T-cell (primary cell): Measurements from ENCODE around the gene KIF26A. TPM values are rescaled to one million over a fixed set of nuclear protein-coding genes. Genes with fewer than 3 reads are reported as not detected.

Experiments used
- ATAC-seq, 4 experiments: fragments of 200-7000 bp in 3 of 4; fragments of 150-1000 bp in 1 of 4; cut with Tn5 transposase; replicated peaks in 1 of 4; 1 replicate in 3 of 4; 2 replicates in 1 of 4; pipeline ENCODE4 v1.10.0; 2021; ENCODE audit warnings: moderate library complexity in 3 of 4, mild to moderate bottlenecking in 2 of 4, moderate number of reproducible peaks in 1 of 4
- CTCF ChIA-PET, 2 donors: fragments of 300-600 bp; sonication (Branson Sonifier 250); formaldehyde crosslinking; loops; one replicate each; lab custom pipeline; 2022; ENCODE audit warnings: antibody characterized with exemption in 2 of 2; lab: Charles Lee
- POLR2A ChIA-PET, 2 donors: fragments of 300-600 bp; sonication (Branson Sonifier 250); formaldehyde crosslinking; loops; one replicate each; lab custom pipeline; 2022; ENCODE audit warnings: antibody characterized with exemption in 2 of 2; lab: Charles Lee
- DNase-seq, 35 experiments: peaks; one replicate each; pipeline versions ENCODE4 v3.0.0 to v3.0.0-alpha.2; 2013 to 2023
- H3K27ac ChIP-seq: one replicate; pipeline ENCODE4 v1.5.1; 2013; ENCODE audit warnings: low read length
- H3K27me3 ChIP-seq, 2 experiments: replicated peaks in 1 of 2; 1 replicate in 1 of 2; 2 replicates in 1 of 2; pipeline versions ENCODE4 v1.6.1 to v1.7.0; 2013; ENCODE audit warnings: low read length in 1 of 2, mixed read lengths in 1 of 2; ENCODE audit not compliant: control insufficient read depth in 2 of 2, insufficient read depth in 2 of 2; ENCODE audit errors: extremely low read depth in 1 of 2
- H3K36me3 ChIP-seq, 2 donors: 1 replicate in 1 of 2; 2 replicates in 1 of 2; pipeline versions ENCODE4 v1.6.1 to v1.7.0; 2013; ENCODE audit warnings: low read length in 1 of 2; ENCODE audit not compliant: control insufficient read depth in 2 of 2, insufficient read depth in 1 of 2; ENCODE audit errors: extremely low read depth in 1 of 2
- H3K4me1 ChIP-seq, 2 experiments: 1 replicate in 1 of 2; 2 replicates in 1 of 2; pipeline versions ENCODE4 v1.6.1 to v1.7.0; 2013; ENCODE audit warnings: low read length in 2 of 2, mixed read lengths in 1 of 2; ENCODE audit not compliant: insufficient read depth in 2 of 2, control insufficient read depth in 1 of 2; ENCODE audit errors: extremely low read depth in 1 of 2
- H3K4me3 ChIP-seq, 2 donors: 1 replicate in 1 of 2; 2 replicates in 1 of 2; pipeline versions ENCODE4 v1.5.1 to v1.7.0; 2013; ENCODE audit warnings: mild to moderate bottlenecking in 2 of 2, low read length in 1 of 2, moderate library complexity in 1 of 2; ENCODE audit not compliant: control insufficient read depth in 1 of 2; ENCODE audit errors: extremely low read depth in 1 of 2
- H3K9me3 ChIP-seq: 2 replicates; pipeline ENCODE4 v1.7.0; 2013
- H3K27ac Mint-ChIP-seq, 2 donors: one replicate each; pipeline ENCODE4 v1.8.0; 2020 to 2021; ENCODE audit warnings: mild to moderate bottlenecking in 2 of 2, mixed read lengths in 2 of 2
- H3K27me3 Mint-ChIP-seq, 2 donors: one replicate each; pipeline ENCODE4 v1.8.0; 2021 to 2022; ENCODE audit warnings: mixed read lengths in 2 of 2
- H3K36me3 Mint-ChIP-seq: one replicate; pipeline ENCODE4 v1.8.0; 2021; ENCODE audit warnings: mixed read lengths
- H3K4me1 Mint-ChIP-seq, 3 donors: one replicate each; pipeline ENCODE4 v1.8.0; 2020 to 2022; ENCODE audit warnings: mixed read lengths in 3 of 3, mild to moderate bottlenecking in 1 of 3
- H3K4me3 Mint-ChIP-seq, 3 donors: one replicate each; pipeline ENCODE4 v1.8.0; 2020 to 2022; ENCODE audit warnings: mild to moderate bottlenecking in 3 of 3, mixed read lengths in 3 of 3, moderate library complexity in 3 of 3
- H3K9me3 Mint-ChIP-seq, 3 donors: one replicate each; pipeline ENCODE4 v1.8.0; 2020 to 2022; ENCODE audit warnings: mixed read lengths in 3 of 3
- WGBS: methylation state at CpG from one replicate; pipeline ENCODE4 v1.1.5; 2013; ENCODE audit warnings: missing lambda C conversion rate; ENCODE audit not compliant: insufficient coverage; 5-methylcytosine and 5-hydroxymethylcytosine counted together
- total RNA-seq, 35 experiments: library from RNA in 6 of 35; stranded (reverse) in 6 of 35; fragments of 120-200 nt in 1 of 35; gene quantifications; one replicate each; pipeline versions ENCODE4 v1.2.1 to v1.2.4 and lab custom pipeline; 2013 to 2026

The KIF26A gene
- total RNA-seq, 5 donors from 2014 or later (not counting 1 experiment from before 2014, with no cell fraction given): 0.07 to 1.6 (median 0.44) TPM

GRCh38 chr14:104101651-104102281 is 36.6 kb upstream of the KIF26A start:
- ChIA-PET CTCF (no interaction called here), POLR2A (no interaction called here)
- Mint-ChIP-seq H3K27me3 (no peaks in the 10 kb centered on the region), H3K4me3 (no peak overlapping the region), H3K36me3 (no peaks in the 10 kb centered on the region), H3K4me1 (no peaks in the 10 kb centered on the region), H3K9me3 (no peaks in the 10 kb centered on the region), H3K27ac (no peak overlapping the region)
- Histone ChIP-seq H3K27ac (no peak overlapping the region), H3K4me3 (no peak overlapping the region), H3K4me1 (no peaks in the 10 kb centered on the region), H3K27me3 (peaks cover 0 to 8% of the 10 kb centered on the region in 2 experiments), H3K36me3 (no peaks in the 10 kb centered on the region), H3K9me3 (no peaks in the 10 kb centered on the region)
- DNase-seq: no peak
- WGBS: 88% methylated on average over 10 of the region's 16 CpGs
- no peak for ATAC-seq

- POLR2A ChIA-PET: no interaction called here
- CTCF ChIA-PET: no interaction called here
- H3K4me3 Mint-ChIP-seq: no peak overlapping the region
- H3K9me3 ChIP-seq: no peaks in the 10 kb centered on the region
- no peaks in the 10 kb centered on the region for H3K36me3 Mint-ChIP-seq
- peaks cover 0 to 8% of the 10 kb centered on the region in 2 experiments for H3K27me3 ChIP-seq
- no peak overlapping the region for H3K27ac Mint-ChIP-seq
- no peaks in the 10 kb centered on the region for H3K36me3 ChIP-seq
- DNase-seq (no peak), ATAC-seq (no peak)
- no peak overlapping the region for H3K27ac ChIP-seq
- H3K9me3 Mint-ChIP-seq: no peaks in the 10 kb centered on the region
- H3K27me3 Mint-ChIP-seq: no peaks in the 10 kb centered on the region
- no CpG with 5 or more reads among the region's 16 CpGs for WGBS
- no peak overlapping the region for H3K4me3 ChIP-seq
- H3K4me1 ChIP-seq: no peaks in the 10 kb centered on the region
- no peaks in the 10 kb centered on the region for H3K4me1 Mint-ChIP-seq
Measured at GRCh38 chr14:104102282-104102914, 36.0 kb upstream of the KIF26A start.

- Mint-ChIP-seq H3K4me3 (no peak overlapping the region), H3K27me3 (no peaks in the 10 kb centered on the region), H3K4me1 (no peaks in the 10 kb centered on the region), H3K27ac (no peak overlapping the region), H3K9me3 (no peaks in the 10 kb centered on the region), H3K36me3 (no peaks in the 10 kb centered on the region)
- WGBS: 78% methylated on average over 26 of the region's 26 CpGs
- no peak overlapping the region for H3K4me3 ChIP-seq
- ChIA-PET POLR2A (no interaction called here), CTCF (no interaction called here)
- no peaks in the 10 kb centered on the region for H3K36me3 ChIP-seq
- no peak for DNase-seq
- no peaks in the 10 kb centered on the region for H3K4me1 ChIP-seq
- H3K27me3 ChIP-seq: peaks cover 0 to 12% of the 10 kb centered on the region in 2 experiments
- no peaks in the 10 kb centered on the region for H3K9me3 ChIP-seq
- no peak overlapping the region for H3K27ac ChIP-seq
- no peak for ATAC-seq
Measured at GRCh38 chr14:104103061-104103445, 35.3 kb upstream of the KIF26A start.

GRCh38 chr14:104103446-104104075 is 34.8 kb upstream of the KIF26A start:
- H3K9me3 ChIP-seq: no peaks in the 10 kb centered on the region
- no peaks in the 10 kb centered on the region for H3K36me3 ChIP-seq
- Mint-ChIP-seq H3K9me3 (no peaks in the 10 kb centered on the region), H3K27me3 (no peaks in the 10 kb centered on the region), H3K4me3 (no peak overlapping the region), H3K27ac (no peak overlapping the region), H3K36me3 (no peaks in the 10 kb centered on the region), H3K4me1 (no peaks in the 10 kb centered on the region)
- ChIA-PET CTCF (no interaction called here), POLR2A (no interaction called here)
- no peaks in the 10 kb centered on the region for H3K4me1 ChIP-seq
- H3K4me3 ChIP-seq: no peak overlapping the region
- ATAC-seq (no peak), DNase-seq (no peak)
- no peak overlapping the region for H3K27ac ChIP-seq
- peaks cover 0 to 14% of the 10 kb centered on the region in 2 experiments for H3K27me3 ChIP-seq
- WGBS: 76% methylated on average over 15 of the region's 23 CpGs

GRCh38 chr14:104104076-104104901 is 34.1 kb upstream of the KIF26A start:
- CTCF ChIA-PET: no interaction called here
- DNase-seq: no peak

GRCh38 chr14:104105071-104105821 is 33.1 kb upstream of the KIF26A start:
- ChIA-PET POLR2A (no interaction called here), CTCF (no interaction called here)
- Histone ChIP-seq H3K4me1 (no peaks in the 10 kb centered on the region), H3K9me3 (no peaks in the 10 kb centered on the region), H3K36me3 (no peaks in the 10 kb centered on the region), H3K4me3 (no peak overlapping the region), H3K27ac (no peak overlapping the region), H3K27me3 (peaks cover 0 to 11% of the 10 kb centered on the region in 2 experiments)
- H3K9me3 Mint-ChIP-seq: no peaks in the 10 kb centered on the region
- 74% methylated on average over 16 of the region's 27 CpGs for WGBS
- no peaks in the 10 kb centered on the region for H3K36me3 Mint-ChIP-seq
- no peak for ATAC-seq
- no peaks in the 10 kb centered on the region for H3K4me1 Mint-ChIP-seq
- H3K27ac Mint-ChIP-seq: no peak overlapping the region
- no peak overlapping the region for H3K4me3 Mint-ChIP-seq
- no peak for DNase-seq
- H3K27me3 Mint-ChIP-seq: no peaks in the 10 kb centered on the region

More at GRCh38 chr14:104104076-104104901, 34.1 kb upstream of the KIF26A start:
- H3K9me3 Mint-ChIP-seq: no peaks in the 10 kb centered on the region
- Histone ChIP-seq H3K4me1 (no peaks in the 10 kb centered on the region), H3K4me3 (no peak overlapping the region), H3K27ac (no peak overlapping the region), H3K36me3 (no peaks in the 10 kb centered on the region), H3K27me3 (peaks cover 0 to 11% of the 10 kb centered on the region in 2 experiments), H3K9me3 (no peaks in the 10 kb centered on the region)
- H3K27ac Mint-ChIP-seq: no peak overlapping the region
- POLR2A ChIA-PET: no interaction called here
- WGBS: 89% methylated on average over 29 of the region's 35 CpGs
- no peak overlapping the region for H3K4me3 Mint-ChIP-seq
- H3K4me1 Mint-ChIP-seq: no peaks in the 10 kb centered on the region
- no peaks in the 10 kb centered on the region for H3K27me3 Mint-ChIP-seq
- H3K36me3 Mint-ChIP-seq: no peaks in the 10 kb centered on the region
- ATAC-seq: no peak
